K562 (cell line): ENCODE data around the gene PLCD4. TPM values are rescaled to one million over a fixed set of nuclear protein-coding genes. Genes with fewer than 3 reads are reported as not detected.

ENCODE experiments used
- ATAC-seq: fragments of 200-7000 bp; cut with Tn5 transposase; 3 replicates; pipeline ENCODE4 v1.9.1; 2020; ENCODE audit warnings: moderate library complexity
- BruUV-seq: library from RNA; stranded (reverse); fragments of 400-500 nt; replicated peaks from 2 replicates; lab custom pipeline; 2021; lab: Mats Ljungman, UMichigan
- CTCF ChIA-PET: fragments of 300-600 bp; formaldehyde crosslinking; extraction: SDS; loops from one replicate; lab custom pipeline; 2021; ENCODE audit warnings: low intra/inter-chr PET ratio; lab: Yijun Ruan, JAX
- POLR2A ChIA-PET: fragments of 300-600, 350-650 bp; sonication (Branson Sonifier 250); formaldehyde crosslinking; extraction: SDS; loops from one replicate; lab custom pipeline; 2021; ENCODE audit warnings: antibody characterized with exemption, inconsistent platforms; lab: Yijun Ruan, JAX
- DNase-seq, 4 experiments: peaks; one replicate each; pipeline versions ENCODE4 v3.0.0 to v3.0.0-alpha.2; 2011 to 2018; ENCODE audit warnings: low spot score in 3 of 4, mixed read lengths in 3 of 4; ENCODE audit errors: extremely low read depth in 1 of 4
- FAIRE-seq: peaks from 2 replicates; lab custom pipeline; 2011; peaks lifted over from hg19 to GRCh38; lab: Jason Lieb, UNC
- H2AFZ ChIP-seq: 2 replicates; pipeline ENCODE4 v1.6.0; 2011; ENCODE audit warnings: low read depth, low read length, control low read depth, inconsistent platforms
- H3K27ac ChIP-seq: fragments of 200-600 bp; 3 replicates; pipeline ENCODE4 v1.8.0; 2011; ENCODE audit warnings: low read depth, mild to moderate bottlenecking, control low read depth, inconsistent platforms, low read length, moderate library complexity, mixed read lengths; ENCODE audit errors: extremely low read depth
- H3K27me3 ChIP-seq, 2 experiments: fragments of 300-600 bp in 1 of 2; 2 replicates in 1 of 2; 3 replicates in 1 of 2; pipeline versions ENCODE4 v1.6.0 to v1.8.0; 2011; ENCODE audit warnings: inconsistent platforms in 2 of 2, low read length in 2 of 2, mild to moderate bottlenecking in 1 of 2, mixed read lengths in 1 of 2, moderate library complexity in 1 of 2; ENCODE audit not compliant: control insufficient read depth in 2 of 2, insufficient read depth in 2 of 2
- H3K36me3 ChIP-seq: fragments of 300-600 bp; 3 replicates; pipeline ENCODE4 v1.8.0; 2011; ENCODE audit warnings: mild to moderate bottlenecking, low read length, inconsistent platforms; ENCODE audit not compliant: control insufficient read depth, insufficient read depth
- H3K4me1 ChIP-seq, 2 experiments: fragments of 200-600 bp in 1 of 2; replicated peaks in 1 of 2; 2 replicates in 1 of 2; 3 replicates in 1 of 2; pipeline versions ENCODE4 v1.5.1 to v1.8.0; 2011; ENCODE audit warnings: inconsistent platforms in 2 of 2, low read length in 2 of 2, mild to moderate bottlenecking in 1 of 2, mixed read lengths in 1 of 2, moderate library complexity in 1 of 2; ENCODE audit not compliant: control insufficient read depth in 2 of 2, insufficient read depth in 2 of 2
- H3K4me2 ChIP-seq: 2 replicates; pipeline ENCODE4 v1.6.1; 2011; ENCODE audit warnings: low read length, control low read depth, inconsistent platforms, mixed read lengths; ENCODE audit not compliant: insufficient read depth
- H3K4me3 ChIP-seq: fragments of 200-600 bp; sonication (generic), shearing (Covaris generic); 2 replicates; pipeline ENCODE4 v1.5.1; 2016; ENCODE audit warnings: control low read depth, inconsistent platforms
- H3K79me2 ChIP-seq: fragments of 200-600 bp; 3 replicates; pipeline ENCODE4 v1.8.0; 2011; ENCODE audit warnings: low read length, inconsistent platforms; ENCODE audit not compliant: control insufficient read depth, insufficient read depth
- H3K9ac ChIP-seq, 2 experiments: 2 replicates each; pipeline versions ENCODE4 v1.6.0 to v1.6.1; 2011; ENCODE audit warnings: low read depth in 2 of 2, low read length in 2 of 2, control low read depth in 1 of 2, inconsistent platforms in 1 of 2, mild to moderate bottlenecking in 1 of 2, mixed read lengths in 1 of 2; ENCODE audit not compliant: insufficient read depth in 1 of 2
- H3K9me1 ChIP-seq: one replicate; pipeline ENCODE4 v1.6.0; 2011; ENCODE audit warnings: inconsistent platforms, mild to moderate bottlenecking, low read length, moderate library complexity; ENCODE audit not compliant: control insufficient read depth, insufficient read depth
- H3K9me3 ChIP-seq: replicated peaks from 2 replicates; pipeline ENCODE4 v1.5.1; 2011; ENCODE audit warnings: low read depth, low read length, inconsistent platforms; ENCODE audit not compliant: control insufficient read depth, insufficient read depth
- H4K20me1 ChIP-seq: replicated peaks from 2 replicates; pipeline ENCODE4 v1.6.1; 2011; ENCODE audit warnings: low read length, inconsistent platforms, mixed read lengths; ENCODE audit not compliant: control insufficient read depth, insufficient read depth
- DNMT1 ChIP-seq: fragments of 450-650 bp; IDR thresholded peaks from 2 replicates; pipeline ENCODE4 v1.6.1; 2016; ENCODE audit warnings: antibody characterized with exemption, mild to moderate bottlenecking
- HDAC3 ChIP-seq: fragments of 450-650 bp; IDR thresholded peaks from 2 replicates; pipeline ENCODE4 v1.6.1; 2018; ENCODE audit warnings: borderline replicate concordance, mild to moderate bottlenecking, moderate library complexity; ENCODE audit not compliant: partially characterized antibody
- IRF9 ChIP-seq: fragments of 450-650 bp; IDR thresholded peaks from 2 replicates; pipeline ENCODE4 v1.6.1; 2016; ENCODE audit warnings: missing biosample characterization, missing genetic modification characterization
- JUN ChIP-seq, 2 experiments: sonication (generic) in 1 of 2; formaldehyde crosslinking in 1 of 2; IDR thresholded peaks; 2 replicates each; pipeline versions ENCODE4 v1.6.1 to v1.8.0; 2012 to 2022; ENCODE audit warnings: borderline replicate concordance in 2 of 2, mild to moderate bottlenecking in 2 of 2, improper control_type of control experiment in 1 of 2, low read depth in 1 of 2, low read length in 1 of 2, missing genetic modification reagents in 1 of 2
- MCM5 ChIP-seq: fragments of 450-650 bp; IDR thresholded peaks from 2 replicates; pipeline ENCODE4 v1.6.1; 2016; ENCODE audit warnings: low read depth
- TBL1XR1 ChIP-seq, 2 experiments: IDR thresholded peaks; 2 replicates each; pipeline ENCODE4 v1.6.1; 2012; ENCODE audit warnings: improper control_type of control experiment in 2 of 2, low read length in 2 of 2, mild to moderate bottlenecking in 1 of 2
- ZFP36 ChIP-seq: fragments of 150-350 bp; IDR thresholded peaks from 2 replicates; pipeline ENCODE4 v1.6.1; 2018; ENCODE audit warnings: low read length, low read depth; ENCODE audit not compliant: partially characterized antibody
- ZNF3 ChIP-seq: fragments of 250-450 bp; sonication (Bioruptor Pico); IDR thresholded peaks from 2 replicates; pipeline ENCODE4 v1.5.0; 2021; ENCODE audit warnings: mild to moderate bottlenecking, moderate library complexity
- WGBS: fragments of 100-300 bp; shearing (Covaris generic); methylation state at CpG from one replicate; pipeline ENCODE4 v1.1.6; 2016; ENCODE audit warnings: low coverage, mixed read lengths; ENCODE audit not compliant: insufficient coverage; ENCODE audit errors: missing lambda C conversion rate; 5-methylcytosine and 5-hydroxymethylcytosine counted together
- in situ Hi-C: fragments of 300-500 bp; cut with MboI; formaldehyde crosslinking; loops from 4 replicates; pipeline ENCODE4 v1.15.0; 2018; ENCODE audit warnings: inconsistent platforms, mixed read lengths
- intact Hi-C: fragments of 100-400 bp; cut with micrococcal nuclease; formaldehyde crosslinking; loops from 2 replicates; pipeline ENCODE4 v1.14.2; 2022
- polyA plus RNA-seq, 8 experiments: library from polyadenylated mRNA; depleted of rRNA in 4 of 8; stranded (reverse) in 5 of 8; unstranded in 3 of 8; fragments of >200 nt; fragmentation: Nextera tagmentation in 2 of 8; fragmentation: Illumina TruSeq in 1 of 8; extraction: Ambion mirVana in 2 of 8; extraction: Trizol in 1 of 8; gene quantifications; 2 replicates each; pipeline versions ENCODE4 v1.2.1 to v1.2.3, GENCODE V29; 2011 to 2014; ENCODE audit warnings: inconsistent platforms in 1 of 8, missing spikeins in 1 of 8
- total RNA-seq, 7 experiments: library from RNA; depleted of rRNA in 6 of 7; stranded (reverse); fragments of >200 nt in 6 of 7; fragmentation: Illumina TruSeq in 2 of 7; extraction: Trizol in 2 of 7; gene quantifications; 2 replicates each; pipeline versions ENCODE4 v1.2.1 to v1.2.3, GENCODE V29; 2011 to 2021; ENCODE audit warnings: low replicate concordance in 1 of 7

PLCD4 gene
- total and polyA plus RNA-seq, 9 of the 15 experiments (the other 6 are each of a cell fraction or from before 2014, with no cell fraction given): 0.13 to 0.38 TPM; not detected in 7

GRCh38 chr2:218635719-218636118 is 28.0 kb downstream of the PLCD4 start:
- ATAC-seq (no peak), DNase-seq (no peak), FAIRE-seq (no peak)
- Histone ChIP-seq H3K36me3 (peaks cover 60% of the 10 kb centered on the region; the same call in 2 of the 3 replicates), H3K79me2 (no peaks in the 10 kb centered on the region), H3K4me1 (no peaks in the 10 kb centered on the region), H3K4me2 (no peak overlapping the region), H3K4me3 (no peak overlapping the region), H4K20me1 (no peaks in the 10 kb centered on the region), H3K9ac (no peak overlapping the region), H3K9me1 (no peaks in the 10 kb centered on the region), H3K9me3 (no peaks in the 10 kb centered on the region), H2AFZ (no peak overlapping the region), H3K27ac (no peak overlapping the region), H3K27me3 (no peaks in the 10 kb centered on the region)
- in situ Hi-C loops (no loop called here), intact Hi-C loops (no loop called here)
- WGBS: 75% methylated on average over 2 of the region's 5 CpGs
- ChIA-PET CTCF (no interaction called here), POLR2A (interaction anchor here (1.0 kb wide), 1 partner anchor 10 kb away, joined by 3 read pairs; no protein-coding TSS in a partner anchor)
- TF ChIP-seq HDAC3: no peak
- TF ChIP-seq ZFP36: no peak
- TF ChIP-seq MCM5: no peak
- TF ChIP-seq TBL1XR1 (IDR thresholded peaks at IDR 0.05; ENCODE audit: low read length in 2 of 2): no peak
- no peak for TF ChIP-seq JUN (IDR thresholded peaks at IDR 0.05; ENCODE audit: borderline replicate concordance, low read depth, low read length)
- TF ChIP-seq JUN (CRISPR knock-in tag; IDR thresholded peaks at IDR 0.05; ENCODE audit: borderline replicate concordance): no peak
- no peak for TF ChIP-seq IRF9 (tag)
- no peak for TF ChIP-seq ZNF3 (CRISPR knock-in tag)
- no peak for TF ChIP-seq DNMT1
- no TSS peak for BruUV-seq
